ENCODE results near the gene LIPA. TPM values are rescaled to one million over a fixed set of nuclear protein-coding genes. Genes with fewer than 3 reads are reported as not detected.

LIPA gene
- total RNA-seq, 1 donor from 2014 or later: 27.3 TPM

DNA sequence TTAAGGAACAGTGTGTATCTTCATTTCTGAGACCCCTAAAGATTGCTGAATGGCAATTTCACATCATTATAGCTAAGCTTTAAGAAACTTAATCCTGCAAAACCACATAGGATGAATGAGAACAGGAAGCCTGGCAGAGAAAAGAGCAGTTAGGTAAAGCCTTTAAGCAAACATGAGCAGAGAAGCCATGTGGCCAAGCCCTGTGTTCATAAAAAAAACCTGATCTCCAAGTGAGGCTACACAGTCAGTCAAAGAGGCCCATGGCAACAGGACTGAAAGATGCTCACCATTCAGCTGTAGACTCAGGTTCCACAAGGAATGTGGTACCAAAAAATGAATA, 9.3 kb downstream of the LIPA start:
- Mint-ChIP-seq H3K4me3 (no peak overlapping the region), H3K36me3 (peaks cover 4% of the 10 kb centered on the region), H3K27ac (no peak overlapping the region), H3K4me1 (no peaks in the 10 kb centered on the region), H3K9me3 (no peaks in the 10 kb centered on the region), H3K27me3 (ENCODE audit: low read depth) (no peaks in the 10 kb centered on the region)
- TF ChIP-seq, protein P1, sequence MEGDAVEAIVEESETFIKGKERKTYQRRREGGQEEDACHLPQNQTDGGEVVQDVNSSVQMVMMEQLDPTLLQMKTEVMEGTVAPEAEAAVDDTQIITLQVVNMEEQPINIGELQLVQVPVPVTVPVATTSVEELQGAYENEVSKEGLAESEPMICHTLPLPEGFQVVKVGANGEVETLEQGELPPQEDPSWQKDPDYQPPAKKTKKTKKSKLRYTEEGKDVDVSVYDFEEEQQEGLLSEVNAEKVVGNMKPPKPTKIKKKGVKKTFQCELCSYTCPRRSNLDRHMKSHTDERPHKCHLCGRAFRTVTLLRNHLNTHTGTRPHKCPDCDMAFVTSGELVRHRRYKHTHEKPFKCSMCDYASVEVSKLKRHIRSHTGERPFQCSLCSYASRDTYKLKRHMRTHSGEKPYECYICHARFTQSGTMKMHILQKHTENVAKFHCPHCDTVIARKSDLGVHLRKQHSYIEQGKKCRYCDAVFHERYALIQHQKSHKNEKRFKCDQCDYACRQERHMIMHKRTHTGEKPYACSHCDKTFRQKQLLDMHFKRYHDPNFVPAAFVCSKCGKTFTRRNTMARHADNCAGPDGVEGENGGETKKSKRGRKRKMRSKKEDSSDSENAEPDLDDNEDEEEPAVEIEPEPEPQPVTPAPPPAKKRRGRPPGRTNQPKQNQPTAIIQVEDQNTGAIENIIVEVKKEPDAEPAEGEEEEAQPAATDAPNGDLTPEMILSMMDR (IDR thresholded peaks at IDR 0.05; ENCODE audit: unreplicated experiment): no peak
- DNase-seq (ENCODE audit: low spot score in 2 of 2, unreplicated experiment in 2 of 2): no peak

DNA sequence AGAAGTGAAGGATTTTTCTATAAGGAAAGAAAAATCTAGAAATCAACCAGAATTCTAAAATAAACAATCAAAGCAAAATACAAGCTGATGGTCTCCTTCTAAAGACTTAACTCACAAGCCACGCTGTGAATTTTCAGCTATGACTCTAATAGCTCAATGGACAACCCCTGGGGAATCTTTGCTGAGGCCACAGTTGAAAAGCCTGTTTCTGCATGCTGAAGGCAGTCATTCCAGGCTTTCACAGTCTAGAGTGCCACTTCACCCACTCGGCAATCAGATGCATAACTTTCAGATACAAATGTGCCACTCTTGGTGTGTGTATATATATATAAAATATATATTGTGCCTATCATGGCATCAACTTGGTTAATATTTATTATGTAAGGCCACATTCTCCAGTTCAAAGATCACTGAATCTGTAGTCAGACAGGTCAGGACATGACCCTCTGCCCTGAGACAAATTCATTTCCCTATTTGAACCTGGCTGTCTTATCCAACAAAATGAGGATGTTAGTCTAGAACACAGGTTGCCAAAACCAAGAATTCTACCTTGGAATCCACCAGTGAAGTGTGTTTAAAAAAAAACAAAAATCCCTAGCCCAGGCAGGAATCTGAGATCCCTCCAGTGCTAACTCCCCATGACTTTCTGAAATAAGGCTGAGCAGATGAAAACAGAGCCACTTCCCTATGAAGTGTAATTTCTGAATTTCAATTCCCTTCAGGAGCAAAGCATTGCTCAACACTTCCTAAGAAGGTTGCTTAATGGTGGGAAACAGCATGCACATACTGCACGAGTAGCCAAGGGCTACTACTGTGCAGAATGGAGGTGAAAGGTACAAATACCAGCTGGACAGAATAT, 9.9 kb downstream of the LIPA start:
- no peaks in the 10 kb centered on the region for H3K9me3 Mint-ChIP-seq
- no peak for DNase-seq (ENCODE audit: low spot score in 2 of 2, unreplicated experiment in 2 of 2)
- no peaks in the 10 kb centered on the region for H3K4me1 Mint-ChIP-seq
- H3K27ac Mint-ChIP-seq: no peak overlapping the region
- peaks cover 4% of the 10 kb centered on the region for H3K36me3 Mint-ChIP-seq
- no peak overlapping the region for H3K4me3 Mint-ChIP-seq
- TF ChIP-seq, protein P1 (IDR thresholded peaks at IDR 0.05; ENCODE audit: unreplicated experiment): no peak
- H3K27me3 Mint-ChIP-seq (ENCODE audit: low read depth): no peaks in the 10 kb centered on the region

DNA sequence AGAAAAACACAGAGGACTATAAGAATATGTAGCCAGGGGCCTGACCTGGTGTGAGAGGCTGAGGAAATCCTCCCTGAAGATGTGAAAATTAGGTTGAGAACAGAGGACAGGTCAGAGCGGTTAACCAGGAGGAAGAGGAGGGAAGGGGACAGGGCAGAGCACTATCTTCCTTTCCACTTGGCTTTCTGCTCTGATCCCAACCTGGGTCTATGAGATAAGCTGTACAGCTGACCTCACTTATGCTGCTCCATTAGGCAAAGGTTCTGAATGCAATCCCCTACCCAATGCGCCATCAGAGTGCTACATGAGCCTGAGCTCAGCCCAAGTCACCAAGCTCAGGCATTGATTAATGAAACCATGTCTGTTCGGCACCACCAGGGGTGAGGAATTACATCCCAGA, 10.5 kb downstream of the LIPA start:
- Mint-ChIP-seq H3K27me3 (ENCODE audit: low read depth) (no peaks in the 10 kb centered on the region), H3K9me3 (no peaks in the 10 kb centered on the region)

DNA sequence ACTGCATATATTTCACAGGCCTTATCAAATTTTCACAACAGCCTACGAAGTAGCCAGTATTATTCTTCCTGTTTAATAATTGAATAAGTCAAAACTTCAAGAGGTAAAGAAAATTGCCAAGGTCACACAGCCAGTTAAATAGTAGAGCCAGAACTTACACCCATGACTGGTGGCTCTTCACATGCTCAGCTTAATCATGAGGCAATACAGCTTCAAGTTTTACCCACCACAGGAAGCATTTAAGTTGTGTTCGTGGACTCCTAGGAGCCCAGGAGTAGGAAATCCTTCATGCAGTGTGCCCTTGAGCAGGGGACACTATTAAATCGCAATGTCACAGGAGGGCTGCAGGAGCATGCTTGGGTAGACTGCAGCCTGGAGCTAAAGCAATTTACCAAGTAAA, 11.1 kb downstream of the LIPA start:
- Mint-ChIP-seq H3K27me3 (ENCODE audit: low read depth) (no peaks in the 10 kb centered on the region), H3K36me3 (peaks cover 4% of the 10 kb centered on the region), H3K9me3 (no peaks in the 10 kb centered on the region), H3K4me1 (no peaks in the 10 kb centered on the region), H3K27ac (no peak overlapping the region), H3K4me3 (no peak overlapping the region)
- no peak for DNase-seq (ENCODE audit: low spot score in 2 of 2, unreplicated experiment in 2 of 2)
- TF ChIP-seq, protein P1 (IDR thresholded peaks at IDR 0.05; ENCODE audit: unreplicated experiment): no peak

More for the DNA sequence above, 10.5 kb downstream of the LIPA start:
- peaks cover 4% of the 10 kb centered on the region for H3K36me3 Mint-ChIP-seq
- no peak for DNase-seq (ENCODE audit: low spot score in 2 of 2, unreplicated experiment in 2 of 2)
- no peaks in the 10 kb centered on the region for H3K4me1 Mint-ChIP-seq
- TF ChIP-seq, protein P1 (IDR thresholded peaks at IDR 0.05; ENCODE audit: unreplicated experiment): no peak
- H3K27ac Mint-ChIP-seq: no peak overlapping the region
- no peak overlapping the region for H3K4me3 Mint-ChIP-seq

DNA sequence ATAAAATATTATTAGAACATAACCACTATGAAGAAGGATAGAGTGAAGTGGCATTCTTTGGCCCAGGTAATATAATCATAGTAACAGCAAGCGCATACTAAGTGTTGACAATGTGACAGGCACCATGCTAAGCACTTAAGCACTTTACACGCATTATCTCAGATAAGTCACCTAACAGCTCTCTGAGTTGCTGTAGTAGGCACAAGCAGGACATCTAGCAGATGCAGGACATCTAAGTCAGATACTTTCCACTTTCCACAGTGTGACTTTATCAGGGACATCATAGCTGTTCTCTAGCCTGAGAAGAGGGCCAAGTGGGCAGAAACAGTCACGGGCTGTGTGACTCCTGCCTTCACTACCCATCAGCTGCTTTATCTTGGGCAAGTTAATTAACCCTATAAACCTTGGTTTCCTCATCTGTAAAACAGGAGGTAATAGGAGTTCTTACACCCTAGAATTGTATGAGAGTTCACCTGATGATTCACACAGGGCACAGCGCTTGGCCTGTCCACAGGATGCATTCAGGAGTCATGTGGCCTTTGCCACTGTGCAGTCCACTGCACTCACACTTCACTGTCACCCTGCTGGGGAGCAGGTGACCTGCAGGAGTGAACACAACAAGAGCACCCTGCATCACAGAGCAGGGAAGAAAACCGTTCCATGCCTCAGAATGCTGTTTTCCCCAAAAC, 12.5 kb downstream of the LIPA start:
- H3K4me1 Mint-ChIP-seq: no peaks in the 10 kb centered on the region
- no peaks in the 10 kb centered on the region for H3K9me3 Mint-ChIP-seq
- TF ChIP-seq, protein P1 (IDR thresholded peaks at IDR 0.05; ENCODE audit: unreplicated experiment): no peak
- no peaks in the 10 kb centered on the region for H3K27me3 Mint-ChIP-seq (ENCODE audit: low read depth)
- no peak overlapping the region for H3K4me3 Mint-ChIP-seq
- H3K36me3 Mint-ChIP-seq: peaks cover 4% of the 10 kb centered on the region
- H3K27ac Mint-ChIP-seq: no peak overlapping the region
- no peak for DNase-seq (ENCODE audit: low spot score in 2 of 2, unreplicated experiment in 2 of 2)
